Kidney glomerular epithelial cell (primary cell): ENCODE data around the gene HIGD1C.
"Not testable (repeated sequence)": the region's sequence is repeated elsewhere in the genome, so short reads cannot be mapped to it uniquely, and the experiment has no call there.

Experiments used
- DNase-seq: peaks from one replicate; lab custom pipeline; 2025; lab: John Stamatoyannopoulos, UW

HIGD1C gene

DNA sequence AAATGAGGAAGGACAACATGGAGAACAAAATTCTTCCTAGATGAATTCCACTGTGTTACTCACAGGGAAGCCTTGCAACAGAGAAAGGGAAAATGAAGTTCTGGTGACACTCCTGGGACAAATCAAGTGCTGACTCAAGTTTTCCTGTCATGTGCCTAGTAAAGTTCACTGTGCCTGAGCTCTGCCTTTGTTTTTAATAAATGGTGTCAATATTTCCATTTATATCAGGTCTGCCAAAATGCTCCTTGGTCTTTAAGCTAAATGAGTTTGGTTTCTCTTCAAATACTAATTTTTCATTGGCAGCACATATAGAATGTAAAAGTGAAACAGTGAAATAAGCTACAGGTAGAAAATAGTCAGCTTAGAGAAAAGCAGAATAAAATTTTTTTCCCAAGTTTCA, 33.0 kb downstream of the HIGD1C start:
- DNase-seq = no peak

DNA sequence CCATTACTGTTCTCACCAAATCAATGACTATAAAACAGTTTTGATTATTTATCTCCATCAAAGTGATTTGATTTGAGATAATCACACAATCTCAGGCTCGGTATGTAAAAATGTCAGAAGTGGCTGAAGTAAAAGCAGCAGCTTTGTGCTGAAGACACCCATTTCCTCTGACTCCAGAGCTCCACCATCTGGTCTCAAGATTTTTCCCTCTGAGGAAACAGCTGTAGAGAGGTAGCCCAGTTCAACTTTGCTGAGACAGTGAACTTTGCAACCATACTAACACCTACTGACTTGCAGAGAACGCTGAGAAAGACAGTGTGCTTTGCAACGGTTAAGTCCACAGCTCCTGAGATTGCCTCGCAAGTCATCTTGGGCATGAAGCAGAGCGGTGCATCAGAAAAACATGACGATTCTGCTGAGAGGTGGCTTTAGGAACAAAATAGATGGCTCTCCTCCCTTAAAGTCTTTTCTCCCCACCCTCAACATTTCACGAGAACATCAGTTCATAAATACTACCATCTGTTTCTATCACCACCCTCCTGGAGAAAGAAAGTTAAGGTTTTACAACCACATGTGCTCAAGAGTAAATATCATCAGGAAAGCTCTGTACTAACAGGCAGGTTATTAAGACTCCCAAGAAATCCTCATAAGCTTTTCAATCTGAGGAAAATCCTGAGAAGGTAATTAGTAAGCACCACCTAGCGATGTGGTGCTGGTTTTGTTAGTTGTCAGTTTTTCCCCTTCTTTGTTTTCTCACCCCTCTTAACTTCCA, 34.8 kb downstream of the HIGD1C start:
- no peak for DNase-seq

DNA sequence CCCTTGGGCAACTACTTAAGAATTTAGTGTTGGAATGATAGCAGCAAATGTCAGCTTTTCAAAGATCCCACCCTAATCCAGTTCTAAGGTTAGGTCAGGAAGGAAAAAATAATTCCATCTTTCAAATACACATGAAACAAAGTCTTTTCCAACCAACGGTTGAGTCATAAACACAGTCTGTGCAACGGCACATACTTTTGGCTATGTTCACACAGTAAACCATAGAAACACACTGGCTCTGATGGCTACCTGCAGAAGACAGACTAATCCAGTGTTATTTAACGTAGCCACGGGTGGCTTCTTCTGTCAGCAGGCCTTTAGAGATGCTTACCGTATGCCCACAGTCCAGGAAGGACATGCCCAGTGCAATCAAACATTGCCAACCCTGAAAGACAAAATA, 35.7 kb downstream of the HIGD1C start:
- DNase-seq = no peak

DNA sequence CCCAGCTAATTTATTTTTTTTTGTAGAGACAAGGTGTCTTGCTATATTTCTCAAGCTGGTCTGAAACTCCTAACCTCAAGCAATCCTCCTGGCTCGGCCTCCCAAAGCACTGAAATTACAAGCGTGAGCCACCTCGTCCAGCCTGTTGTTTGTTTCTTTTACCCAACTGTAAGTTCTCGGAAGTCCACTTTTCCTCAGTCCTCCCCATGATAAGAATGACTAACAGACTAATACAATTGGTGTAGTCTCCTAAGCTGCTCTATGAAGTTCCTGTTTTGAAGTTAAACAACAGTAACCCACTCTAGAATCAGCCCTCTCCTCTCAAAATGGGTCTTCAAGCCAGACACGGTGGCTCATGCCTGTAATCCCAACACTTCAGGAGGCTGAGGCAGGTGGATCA, 36.5 kb downstream of the HIGD1C start:
- no peak for DNase-seq

DNA sequence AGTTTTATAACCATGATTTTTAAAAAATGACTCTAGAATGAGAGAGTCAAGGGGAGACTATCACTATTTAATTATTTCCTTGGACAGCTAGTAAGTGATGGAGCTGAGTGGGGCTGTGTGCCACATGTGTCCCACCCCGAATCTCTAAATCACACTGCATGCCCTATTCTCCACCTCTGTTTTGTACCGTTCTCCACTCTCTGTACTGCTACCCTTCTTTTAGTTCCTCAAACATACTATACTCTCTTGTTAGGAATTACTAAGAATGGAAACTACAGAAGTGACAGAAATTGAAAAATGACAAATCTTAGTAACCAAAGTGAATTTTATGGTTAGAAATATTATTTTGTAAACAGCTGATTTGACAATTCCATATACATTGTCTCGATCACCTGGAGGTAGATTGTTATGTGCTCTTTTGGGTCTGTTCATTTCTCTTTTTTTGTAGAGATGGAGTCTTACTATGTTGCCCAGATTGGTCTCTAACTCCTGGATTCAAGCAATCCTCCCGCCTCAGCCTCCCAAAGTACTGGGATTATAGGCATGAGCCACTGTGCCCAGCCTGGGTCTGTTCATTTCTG, 37.9 kb downstream of the HIGD1C start:
- no peak for DNase-seq

DNA sequence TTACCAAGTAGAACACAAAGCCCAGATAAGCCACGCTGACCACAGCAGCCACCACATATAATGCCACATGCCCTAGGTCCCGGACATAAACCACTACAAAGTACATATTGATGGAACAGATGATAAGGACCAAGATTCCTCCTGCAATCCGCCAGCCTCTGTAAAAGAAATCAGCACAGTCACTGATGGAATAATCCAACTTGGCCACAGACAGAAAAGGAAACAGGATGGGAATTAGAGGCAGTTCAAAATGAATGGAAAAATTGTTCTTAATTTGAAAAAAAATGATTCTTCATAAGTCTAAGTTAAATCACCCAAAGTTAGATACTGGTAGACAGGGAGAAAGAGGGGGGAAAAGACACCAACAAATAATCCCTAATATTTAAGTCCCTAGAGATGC, 38.4 kb downstream of the HIGD1C start:
- DNase-seq = no peak

DNA sequence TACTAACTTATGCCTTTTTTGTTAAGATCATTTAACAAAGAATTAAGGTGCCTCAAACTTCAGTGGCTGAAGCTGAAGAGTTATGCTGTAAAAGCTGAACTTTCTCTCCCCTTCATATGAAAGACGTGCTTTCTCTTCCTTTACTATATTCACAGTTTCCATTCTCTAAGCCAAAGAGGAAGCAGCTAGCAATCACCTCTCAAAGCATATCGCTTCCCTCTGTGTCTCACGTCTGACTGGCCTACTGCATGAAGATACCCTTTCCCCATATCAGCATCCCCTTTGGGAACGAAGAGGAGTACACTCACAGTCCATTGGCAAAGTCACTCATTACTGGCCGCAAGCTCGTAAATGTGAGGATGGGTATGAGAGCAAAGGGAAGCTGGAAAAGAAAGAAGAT, 38.9 kb downstream of the HIGD1C start:
- DNase-seq = no peak

DNA sequence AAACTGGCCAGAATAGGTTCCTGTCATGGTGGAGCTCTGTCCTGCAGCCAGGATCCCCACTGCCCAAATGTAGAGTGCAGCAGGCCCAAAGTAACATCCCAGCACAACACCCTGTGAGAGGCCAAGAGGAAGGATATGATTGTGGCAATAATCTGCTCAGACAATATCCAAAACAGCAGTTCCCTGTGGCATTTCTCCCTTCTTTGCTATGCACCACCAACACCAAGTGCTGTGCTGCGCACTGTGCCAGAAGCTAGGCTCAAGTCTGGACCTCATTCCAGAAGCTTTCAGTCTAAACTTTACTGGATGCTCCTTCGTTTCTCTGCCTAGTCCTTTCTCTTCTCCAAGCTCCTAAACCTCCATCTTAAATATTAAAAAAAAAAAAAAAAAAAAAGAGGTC, 40.5 kb downstream of the HIGD1C start:
- no peak for DNase-seq

DNA sequence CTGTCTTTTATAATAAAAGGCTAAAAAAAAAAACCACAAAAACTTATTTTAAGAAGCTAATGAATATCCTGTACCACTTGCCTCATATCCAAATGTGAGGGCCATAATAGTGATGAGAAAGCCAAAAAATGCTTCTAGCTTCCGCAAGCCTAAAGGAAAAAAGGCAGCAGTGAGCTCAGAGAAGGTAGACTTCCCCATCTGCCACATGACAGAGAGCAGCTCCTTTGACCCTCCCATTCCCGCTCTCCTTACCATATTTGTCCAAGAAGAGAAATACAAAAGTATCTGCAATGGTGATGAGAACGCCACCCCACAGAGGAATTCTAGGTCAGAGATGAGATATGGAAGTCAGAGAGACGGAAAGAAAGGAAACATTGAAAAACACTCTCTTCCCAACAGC, 46.7 kb downstream of the HIGD1C start:
- no peak for DNase-seq

DNA sequence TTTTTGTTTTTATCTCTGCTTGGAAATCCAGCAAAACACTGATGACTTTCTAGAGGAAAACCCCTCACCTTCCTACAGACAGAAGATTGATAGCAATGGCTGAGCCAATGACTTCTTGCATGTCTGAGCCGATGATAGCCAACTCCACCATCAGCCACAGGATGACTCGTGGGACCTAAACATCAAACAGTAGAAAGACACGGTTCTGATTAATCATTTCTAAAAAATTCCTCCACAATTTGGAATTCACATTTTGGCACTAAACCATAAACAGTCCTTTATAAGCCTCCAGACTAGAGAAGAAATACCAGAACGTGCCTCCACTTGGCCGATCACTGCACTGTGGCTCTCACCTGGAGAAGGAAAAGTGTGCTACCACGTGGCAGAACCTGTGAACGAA, 47.9 kb downstream of the HIGD1C start:
- DNase-seq = peak; percentile 41

DNA sequence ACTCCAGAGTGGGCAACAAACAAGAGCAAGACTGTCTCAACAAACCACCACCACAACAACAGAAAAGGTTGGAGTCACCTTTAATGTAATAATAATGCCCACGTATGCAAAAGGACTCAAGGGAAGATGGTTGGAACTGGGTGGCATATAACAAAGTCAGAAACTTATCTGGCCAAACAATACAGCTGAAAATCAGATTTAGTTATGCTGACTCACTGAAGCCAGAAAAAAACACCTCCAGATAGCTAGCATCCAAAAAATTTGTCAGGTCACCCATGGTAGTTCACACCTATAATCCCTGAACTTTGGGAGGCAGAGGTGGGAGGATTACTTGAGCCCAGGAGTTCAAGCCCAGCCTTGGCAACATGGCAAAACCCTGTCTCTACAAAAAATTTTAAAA, 49.5 kb downstream of the HIGD1C start:
- no peak for DNase-seq

DNA sequence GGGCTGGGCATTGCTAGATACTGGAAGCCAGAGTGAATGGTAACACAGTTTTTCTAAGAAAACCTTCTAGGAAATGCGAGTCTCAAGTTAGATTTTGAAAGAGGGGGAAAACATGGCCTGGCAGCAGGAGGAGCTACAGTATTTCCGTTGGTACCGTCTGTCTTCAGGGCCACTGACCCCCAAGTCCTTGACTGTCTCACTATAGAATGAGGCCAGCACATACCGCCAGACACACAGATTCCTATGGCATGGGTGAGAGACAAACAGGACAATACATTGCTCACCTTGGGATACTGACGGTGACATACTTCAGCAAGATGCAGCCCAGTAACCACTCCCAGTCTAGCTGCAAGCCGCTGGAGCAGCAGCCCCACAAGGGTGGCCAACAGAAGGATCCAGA, 52.2 kb downstream of the HIGD1C start:
- DNase-seq = no peak

DNA sequence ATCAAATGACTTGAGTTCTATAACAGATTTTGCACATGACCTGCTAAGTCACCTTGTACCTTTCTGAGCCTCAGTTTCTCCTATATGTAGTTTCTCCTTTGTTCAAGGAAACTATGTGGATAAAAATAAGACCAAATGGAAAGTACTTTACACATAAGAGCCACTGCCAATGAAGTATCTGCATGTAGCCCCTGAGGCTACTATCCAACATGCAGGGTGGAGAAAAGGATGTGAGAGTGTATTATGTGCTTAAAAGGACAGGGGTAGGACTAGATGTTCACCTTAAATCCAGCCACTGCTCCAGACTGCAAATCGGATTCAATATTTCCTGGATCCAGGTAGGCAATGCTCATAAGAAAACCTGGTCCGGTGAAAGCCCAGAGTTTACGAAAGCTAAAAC, 52.7 kb downstream of the HIGD1C start:
- DNase-seq = no peak

DNA sequence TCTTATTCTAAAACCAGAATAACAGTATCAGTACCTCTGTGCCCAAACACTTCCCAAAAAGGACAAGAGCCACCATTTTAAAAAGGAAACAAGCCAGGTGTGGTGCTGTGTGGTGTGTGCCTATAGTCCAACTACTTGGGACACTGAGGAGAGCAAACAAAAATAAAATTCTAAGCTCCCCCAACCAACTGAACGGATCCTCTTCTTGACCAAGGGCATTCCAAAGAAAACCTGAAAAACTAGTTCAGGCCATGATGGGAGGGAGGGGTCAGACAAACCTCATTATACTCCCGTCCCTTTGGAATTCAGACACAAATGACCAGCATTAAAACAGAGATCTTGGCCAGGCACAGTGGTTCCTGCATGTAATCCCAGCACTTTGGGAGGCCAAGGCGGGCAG, 53.3 kb downstream of the HIGD1C start:
- no peak for DNase-seq

DNA sequence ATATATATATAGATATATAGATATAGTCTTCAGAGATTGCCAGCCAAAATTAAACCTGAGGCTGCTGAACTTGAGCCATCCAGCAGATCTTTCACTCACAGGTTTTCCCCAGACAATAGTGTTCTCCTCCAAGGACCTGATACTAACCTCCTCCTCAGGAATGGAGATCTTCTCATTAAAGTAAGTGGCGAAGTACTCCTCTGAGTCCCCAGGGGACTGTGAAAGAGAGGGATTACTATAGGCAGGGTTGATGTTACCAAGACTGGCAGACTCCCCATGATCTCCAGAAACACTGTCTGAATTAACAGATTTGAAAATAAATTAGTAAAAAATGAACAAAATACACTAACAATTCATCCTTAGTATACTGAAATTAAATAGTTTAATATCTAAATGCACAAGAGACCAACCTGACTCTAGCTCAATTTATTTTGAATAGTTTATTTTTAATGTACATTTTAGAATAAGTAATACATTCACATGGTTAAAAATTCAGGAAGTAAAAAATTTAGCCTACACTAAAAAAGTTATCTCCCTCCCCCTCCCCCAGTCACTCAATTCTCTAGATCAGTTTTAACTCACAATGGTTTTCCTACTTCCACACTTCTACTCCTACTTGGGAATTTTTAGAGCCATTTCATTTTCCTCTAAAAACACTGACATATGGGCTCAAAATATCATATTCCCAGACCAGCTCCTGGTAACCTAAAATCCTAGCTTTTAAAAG, 56.1 kb downstream of the HIGD1C start:
- no peak for DNase-seq

DNA sequence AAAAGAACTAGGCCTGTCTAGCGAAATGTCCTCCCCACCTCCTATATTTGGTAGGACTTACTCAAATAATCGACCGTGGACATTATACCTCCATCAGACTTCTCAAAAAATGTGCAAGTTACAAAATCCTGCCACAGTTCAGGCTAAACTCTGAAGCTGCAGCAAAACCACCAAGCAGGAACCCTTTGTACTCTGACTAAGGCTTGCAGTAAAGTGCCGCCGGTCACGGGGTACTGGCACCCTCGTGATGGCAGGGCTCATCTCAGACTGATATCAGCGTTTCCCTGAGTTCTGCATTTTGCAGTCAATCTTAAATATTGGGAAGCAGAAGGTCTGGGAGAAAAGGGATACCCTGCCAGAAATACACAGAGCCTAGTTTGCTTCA, 56.7 kb downstream of the HIGD1C start:
- DNase-seq = no peak

DNA sequence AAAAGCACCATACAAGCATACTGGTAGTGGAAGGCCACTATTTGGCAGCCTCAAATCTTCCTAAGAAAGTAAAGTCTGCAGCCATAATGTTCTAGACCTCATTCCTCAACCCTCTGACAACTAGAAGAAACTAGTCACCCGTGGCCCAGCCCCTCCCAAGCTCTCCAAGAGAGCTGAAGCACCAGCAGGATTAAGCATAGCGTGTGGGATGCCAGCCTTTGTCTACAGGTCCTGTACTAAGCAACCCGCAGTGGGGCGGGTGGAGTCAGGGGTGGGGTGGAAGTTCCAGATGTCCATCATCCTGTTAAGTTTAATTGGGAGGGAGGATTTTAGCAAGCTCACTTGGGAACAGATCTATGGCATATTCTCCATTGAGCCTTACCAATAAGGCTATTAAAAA, 59.6 kb downstream of the HIGD1C start:
- peak; percentile 39 for DNase-seq

DNA sequence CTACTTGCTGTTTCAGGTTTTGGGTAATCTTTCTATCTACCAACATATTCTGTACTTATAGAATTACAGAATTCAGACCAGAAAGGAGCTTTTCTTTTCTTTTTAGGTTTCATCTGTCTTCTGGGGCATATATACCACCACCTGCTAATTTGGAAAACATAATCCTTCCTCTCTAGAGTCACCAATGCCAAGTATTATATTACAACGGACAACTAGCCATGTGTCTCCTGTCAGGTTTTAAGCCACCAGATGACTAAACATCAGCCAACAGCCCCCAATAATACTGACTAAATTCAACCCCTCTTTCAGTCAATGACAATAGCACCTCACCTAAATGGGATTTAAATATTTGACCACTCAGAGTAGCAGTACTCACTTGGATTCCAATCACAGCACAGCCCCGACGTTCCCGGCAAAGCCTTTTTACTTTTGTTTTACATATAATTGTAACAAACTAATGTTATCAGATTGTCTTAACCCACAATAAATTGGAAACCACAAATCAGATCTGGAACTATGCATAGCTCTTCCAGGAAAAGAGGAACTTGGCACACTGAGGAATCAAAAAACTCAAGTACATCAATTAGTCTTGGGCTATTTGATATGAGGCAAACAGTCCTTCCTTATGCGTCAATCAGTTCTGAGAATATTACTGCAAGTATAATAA, 60.4 kb downstream of the HIGD1C start:
- DNase-seq = no peak

DNA sequence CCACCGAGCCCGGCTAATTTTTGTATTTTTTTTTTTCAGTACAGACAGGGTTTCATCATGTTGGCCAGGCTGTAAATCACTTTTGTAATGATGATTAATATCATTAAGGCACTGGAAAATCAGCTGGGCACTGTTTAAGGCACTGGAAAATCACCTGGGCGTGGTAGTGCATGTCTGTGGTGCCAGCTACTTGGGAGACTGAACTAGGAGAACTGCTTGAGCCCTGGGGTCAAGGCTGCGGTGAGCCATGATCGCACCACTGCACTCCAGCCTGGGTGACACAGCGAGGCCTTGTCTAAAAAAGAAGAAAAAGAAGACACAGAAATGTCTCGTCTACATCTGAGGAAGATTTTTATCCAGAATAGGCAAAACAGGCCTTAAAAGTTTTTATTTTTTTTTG, 61.1 kb downstream of the HIGD1C start:
- no peak for DNase-seq

DNA sequence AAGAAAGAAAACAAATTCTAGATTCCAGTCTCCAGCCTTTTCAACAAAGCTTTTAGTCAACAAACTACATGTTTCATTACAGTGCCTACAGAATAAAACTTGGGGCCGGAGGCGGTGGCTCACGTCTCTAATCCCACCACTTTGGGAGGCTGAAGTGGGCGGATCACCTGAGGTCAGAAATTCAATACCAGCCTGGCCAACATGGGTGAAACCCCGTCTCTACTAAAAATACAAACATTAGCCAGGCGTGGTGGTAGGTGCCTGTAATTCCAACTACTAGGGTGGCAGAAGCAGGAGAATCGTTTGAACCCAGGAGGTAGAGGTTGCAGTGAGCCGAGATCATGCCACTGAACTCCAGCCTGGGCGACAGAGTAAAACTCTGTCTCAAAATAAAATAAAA, 62.1 kb downstream of the HIGD1C start:
- not testable (repeated sequence) for DNase-seq

DNA sequence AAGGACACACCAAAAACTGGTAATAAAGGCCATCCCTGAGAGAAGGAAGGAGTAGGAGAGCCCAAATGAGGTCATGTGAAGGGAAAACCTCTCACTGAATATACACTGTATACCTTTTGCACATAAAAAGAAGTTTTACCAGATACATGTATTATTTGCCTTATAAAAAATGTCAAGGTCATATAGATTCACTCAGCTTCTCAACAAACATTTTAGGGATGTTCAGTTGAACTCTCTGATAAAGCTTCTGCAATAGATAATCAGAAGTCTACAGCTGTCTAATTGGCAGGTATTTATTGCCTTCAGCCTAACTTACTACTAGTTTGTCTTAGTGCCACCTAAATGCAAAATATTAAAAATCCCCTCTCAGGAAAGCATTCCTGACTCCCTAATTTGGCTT, 65.1 kb downstream of the HIGD1C start:
- no peak for DNase-seq

DNA sequence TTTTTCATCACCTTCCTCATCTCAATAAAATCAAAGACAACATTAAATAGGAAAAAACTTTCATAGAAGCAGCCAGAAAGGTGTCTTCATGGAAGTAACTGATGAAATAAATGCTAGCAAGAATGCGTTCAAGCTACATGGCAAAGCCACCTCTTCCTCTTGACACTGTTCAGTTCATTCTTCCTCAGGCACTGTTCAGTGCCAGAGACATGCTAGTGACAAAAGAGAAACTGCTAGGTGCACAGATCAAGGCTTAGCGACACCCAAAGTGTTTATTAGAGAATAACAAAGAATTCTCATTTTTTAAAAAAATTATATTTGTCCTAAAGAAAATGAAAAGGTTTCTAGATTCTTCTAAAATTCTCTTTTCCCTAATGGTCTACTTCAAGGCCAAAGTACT, 66.6 kb downstream of the HIGD1C start:
- no peak for DNase-seq

DNA sequence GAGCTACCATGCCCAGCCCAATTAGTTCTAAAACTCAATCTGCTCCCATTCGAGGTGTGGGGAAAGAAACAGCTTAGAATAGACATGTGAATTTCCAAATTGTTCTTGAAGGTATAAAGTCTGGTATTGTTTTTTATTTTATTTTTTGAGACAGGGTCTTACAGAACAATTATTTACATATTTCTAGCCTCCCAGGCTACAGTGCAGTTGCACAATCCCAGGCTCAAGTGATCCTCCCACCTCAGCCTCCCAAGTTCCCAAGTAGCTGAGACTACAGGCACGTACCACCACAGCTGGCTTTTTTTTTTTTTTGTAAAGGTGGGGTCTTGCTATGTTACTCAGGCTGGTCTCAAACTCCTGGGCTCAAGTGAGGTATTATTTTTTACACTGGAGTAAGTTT, 67.6 kb downstream of the HIGD1C start:
- no peak for DNase-seq
